Measurements from ENCODE around the gene COBLL1.

COBLL1 gene

GRCh38 chr2:164794016-164794415 is 47.6 kb downstream of the COBLL1 start:
- intact Hi-C loops (cut with DNase I) = no loop called here
- DNase-seq = no peak

- no peak for DNase-seq
- intact Hi-C loops (cut with DNase I) = no loop called here
These were observed 48.1 kb downstream of the COBLL1 start for GRCh38 chr2:164793529-164793928.

- no peak for DNase-seq
- intact Hi-C loops (cut with DNase I) = no loop called here
These were observed 49.1 kb downstream of the COBLL1 start for GRCh38 chr2:164792316-164793170.

- intact Hi-C loops (cut with DNase I) = no loop called here
- DNase-seq = peak in 1 of 10 donors; percentile 55
These were observed 51.7 kb downstream of the COBLL1 start for GRCh38 chr2:164789968-164790367.

- intact Hi-C loops (cut with DNase I) = no loop called here
- DNase-seq = no peak
These were observed 54.8 kb downstream of the COBLL1 start for GRCh38 chr2:164786787-164787186.

- intact Hi-C loops (cut with DNase I) = no loop called here
- DNase-seq = no peak
These were observed 56.2 kb downstream of the COBLL1 start for GRCh38 chr2:164785457-164785856.

- no peak for DNase-seq
- intact Hi-C loops (cut with DNase I) = no loop called here
These were observed 57.2 kb downstream of the COBLL1 start for GRCh38 chr2:164784376-164784775.

- no peak for DNase-seq
- intact Hi-C loops (cut with DNase I) = no loop called here
These were observed 59.3 kb downstream of the COBLL1 start for GRCh38 chr2:164782323-164782722.

GRCh38 chr2:164781394-164781793 is 60.2 kb downstream of the COBLL1 start:
- no peak for DNase-seq
- intact Hi-C loops (cut with DNase I) = no loop called here

- DNase-seq = no peak
- intact Hi-C loops (cut with DNase I) = no loop called here
These were observed 60.9 kb downstream of the COBLL1 start for GRCh38 chr2:164780611-164781178.

GRCh38 chr2:164779383-164780057 is 62.1 kb downstream of the COBLL1 start:
- intact Hi-C loops (cut with DNase I) = no loop called here
- DNase-seq = peak in 1 of 10 donors; percentile 62

GRCh38 chr2:164778723-164779122 is 62.9 kb downstream of the COBLL1 start:
- intact Hi-C loops (cut with DNase I) = no loop called here

GRCh38 chr2:164777847-164778461 is 63.7 kb downstream of the COBLL1 start:
- intact Hi-C loops (cut with DNase I) = no loop called here
- DNase-seq = no peak

More at GRCh38 chr2:164778723-164779122, 62.9 kb downstream of the COBLL1 start:
- no peak for DNase-seq

GRCh38 chr2:164773635-164774034 is 68.0 kb downstream of the COBLL1 start:
- intact Hi-C loops (cut with DNase I) = no loop called here
- no peak for DNase-seq

GRCh38 chr2:164773091-164773490 is 68.5 kb downstream of the COBLL1 start:
- no peak for DNase-seq
- intact Hi-C loops (cut with DNase I) = no loop called here

- no peak for DNase-seq
- intact Hi-C loops (cut with DNase I) = no loop called here
These were observed 69.7 kb downstream of the COBLL1 start for GRCh38 chr2:164771897-164772296.

- intact Hi-C loops (cut with DNase I) = no loop called here
- no peak for DNase-seq
These were observed 71.2 kb downstream of the COBLL1 start for GRCh38 chr2:164770421-164770916.

GRCh38 chr2:164766954-164767320 is 74.7 kb downstream of the COBLL1 start:
- intact Hi-C loops (cut with DNase I) = no loop called here
- DNase-seq = no peak

- intact Hi-C loops (cut with DNase I) = no loop called here
- DNase-seq = no peak
These were observed 75.2 kb downstream of the COBLL1 start for GRCh38 chr2:164766216-164766953.

- no peak for DNase-seq
- intact Hi-C loops (cut with DNase I) = no loop called here
These were observed 76.6 kb downstream of the COBLL1 start for GRCh38 chr2:164764996-164765395.

All from posterior cingulate gyrus (tissue), 11 donors.